IMR-90 (cell line): Measurements from ENCODE around the gene TRMT1. TPM values are rescaled to one million over a fixed set of nuclear protein-coding genes. Genes with fewer than 3 reads are reported as not detected.
A peak's percentile ranks its signal among the peaks of the same experiment; 100 is the strongest.

ENCODE experiments used
- ATAC-seq: fragments of 200-7000 bp; cut with Tn5 transposase; 2 replicates; pipeline ENCODE4 v1.9.1; 2020; ENCODE audit warnings: low read depth, mild to moderate bottlenecking, moderate library complexity
- BruUV-seq: library from RNA; stranded (reverse); fragments of 400-500 nt; replicated peaks from 2 replicates; lab custom pipeline; 2021; lab: Mats Ljungman, UMichigan
- CTCF ChIA-PET: fragments of 300-600 bp; formaldehyde crosslinking; extraction: SDS; loops from one replicate; lab custom pipeline; 2021; ENCODE audit warnings: antibody characterized with exemption; lab: Yijun Ruan, JAX
- POLR2A ChIA-PET: fragments of 300-600 bp; sonication (Branson Sonifier 250); formaldehyde crosslinking; loops from one replicate; lab custom pipeline; 2022; ENCODE audit warnings: antibody characterized with exemption; ENCODE audit not compliant: unreplicated experiment; lab: Charles Lee
- DNase-seq: peaks from one replicate; pipeline ENCODE4 v3.0.0; 2013
- H2AFZ ChIP-seq: replicated peaks from 2 replicates; pipeline ENCODE3; 2013; ENCODE audit warnings: low read length, mild to moderate bottlenecking; ENCODE audit not compliant: poor library complexity
- H2AK5ac ChIP-seq: 2 replicates; pipeline ENCODE4 v1.6.1; 2013; ENCODE audit warnings: low read depth, low read length, inconsistent platforms
- H2AK9ac ChIP-seq: replicated peaks from 2 replicates; pipeline ENCODE3; 2013; ENCODE audit warnings: mild to moderate bottlenecking, low read depth, low read length, moderate library complexity; ENCODE audit not compliant: poor library complexity
- H2BK120ac ChIP-seq: 2 replicates; pipeline ENCODE4 v1.6.1; 2013; ENCODE audit warnings: low read depth, low read length, inconsistent platforms
- H2BK15ac ChIP-seq: 3 replicates; pipeline ENCODE4 v1.6.1; 2013; ENCODE audit warnings: low read depth, low read length, inconsistent platforms
- H2BK20ac ChIP-seq: 2 replicates; pipeline ENCODE4 v1.6.1; 2013; ENCODE audit warnings: low read depth, mild to moderate bottlenecking, inconsistent platforms, low read length, moderate library complexity
- H2BK5ac ChIP-seq: 2 replicates; pipeline ENCODE4 v1.6.1; 2013; ENCODE audit warnings: mild to moderate bottlenecking, low read depth, low read length, inconsistent platforms; ENCODE audit not compliant: poor library complexity, severe bottlenecking
- H3K14ac ChIP-seq: replicated peaks from 2 replicates; pipeline ENCODE4 v1.6.1; 2013; ENCODE audit warnings: low read depth, low read length, inconsistent platforms
- H3K18ac ChIP-seq: 2 replicates; pipeline ENCODE4 v1.6.1; 2013; ENCODE audit warnings: low read depth, low read length, control low read depth
- H3K23ac ChIP-seq: 2 replicates; pipeline ENCODE4 v1.6.1; 2013; ENCODE audit warnings: low read depth, low read length, inconsistent platforms
- H3K27ac ChIP-seq: 2 replicates; pipeline ENCODE4 v1.5.1; 2013; ENCODE audit warnings: mild to moderate bottlenecking, control low read depth, low read length; ENCODE audit not compliant: insufficient read depth
- H3K27me3 ChIP-seq: 2 replicates; pipeline ENCODE4 v1.6.1; 2013; ENCODE audit warnings: low read length; ENCODE audit not compliant: control insufficient read depth, insufficient read depth
- H3K36me3 ChIP-seq: 2 replicates; pipeline ENCODE4 v1.6.1; 2013; ENCODE audit warnings: low read length, mixed read lengths; ENCODE audit not compliant: control insufficient read depth, insufficient read depth
- H3K4ac ChIP-seq: 2 replicates; pipeline ENCODE4 v1.6.1; 2013; ENCODE audit warnings: low read depth, low read length, inconsistent platforms
- H3K4me1 ChIP-seq: 2 replicates; pipeline ENCODE4 v1.6.1; 2013; ENCODE audit warnings: low read length, mixed read lengths; ENCODE audit not compliant: control insufficient read depth, insufficient read depth
- H3K4me2 ChIP-seq: 2 replicates; pipeline ENCODE4 v1.6.1; 2013; ENCODE audit warnings: low read depth, mild to moderate bottlenecking, control low read depth, low read length, moderate library complexity
- H3K4me3 ChIP-seq: 2 replicates; pipeline ENCODE4 v1.5.1; 2013; ENCODE audit warnings: low read depth, mild to moderate bottlenecking, control low read depth, low read length, moderate library complexity; ENCODE audit not compliant: insufficient read depth
- H3K56ac ChIP-seq: 2 replicates; pipeline ENCODE4 v1.6.1; 2013; ENCODE audit warnings: low read length, inconsistent platforms; ENCODE audit not compliant: insufficient read depth; ENCODE audit errors: extremely low read depth
- H3K79me1 ChIP-seq, 2 experiments: 2 replicates each; pipeline ENCODE4 v1.6.1; 2013; ENCODE audit warnings: low read length in 2 of 2, inconsistent platforms in 1 of 2, low read depth in 1 of 2
- H3K9ac ChIP-seq: 2 replicates; pipeline ENCODE4 v1.6.1; 2013; ENCODE audit warnings: low read depth, low read length, control low read depth
- H3K9me1 ChIP-seq: 2 replicates; pipeline ENCODE4 v1.6.1; 2013; ENCODE audit warnings: low read length, inconsistent platforms; ENCODE audit not compliant: insufficient read depth
- H3K9me3 ChIP-seq: 2 replicates; pipeline ENCODE4 v1.6.1; 2013; ENCODE audit warnings: low read length; ENCODE audit not compliant: control insufficient read depth, insufficient read depth
- H4K20me1 ChIP-seq: 2 replicates; pipeline ENCODE4 v1.6.1; 2013; ENCODE audit warnings: low read length, inconsistent platforms; ENCODE audit not compliant: insufficient read depth
- H4K5ac ChIP-seq: 2 replicates; pipeline ENCODE4 v1.6.1; 2013; ENCODE audit warnings: mild to moderate bottlenecking, low read depth, low read length, control low read depth
- H4K8ac ChIP-seq, 2 experiments: 2 replicates each; pipeline ENCODE4 v1.6.1; 2013; ENCODE audit warnings: low read depth in 2 of 2, low read length in 2 of 2, control low read depth in 1 of 2, inconsistent platforms in 1 of 2
- H4K91ac ChIP-seq: 2 replicates; pipeline ENCODE4 v1.6.1; 2013; ENCODE audit warnings: low read depth, low read length, inconsistent platforms; ENCODE audit not compliant: insufficient read depth
- BHLHE40 ChIP-seq: fragments of 150-350 bp; IDR thresholded peaks from 2 replicates; pipeline ENCODE4 v1.6.1; 2016; ENCODE audit warnings: mild to moderate bottlenecking, low read depth, low read length
- CEBPB ChIP-seq: IDR thresholded peaks from 2 replicates; pipeline ENCODE4 v1.6.1; 2012; ENCODE audit warnings: low read depth, low read length, improper control_type of control experiment
- FOS ChIP-seq: fragments of 150-350 bp; IDR thresholded peaks from 2 replicates; pipeline ENCODE4 v1.6.1; 2016; ENCODE audit warnings: low read depth, low read length
- MXI1 ChIP-seq: IDR thresholded peaks from 2 replicates; pipeline ENCODE4 v1.6.1; 2012; ENCODE audit warnings: low read depth, mild to moderate bottlenecking, low read length, moderate library complexity, borderline replicate concordance
- NFE2L2 ChIP-seq: fragments of 150-350 bp; IDR thresholded peaks from 2 replicates; pipeline ENCODE4 v1.6.1; 2016; ENCODE audit warnings: low read depth, mild to moderate bottlenecking, low read length
- POLR2A ChIP-seq: IDR thresholded peaks from 2 replicates; pipeline ENCODE4 v1.6.1; 2012; ENCODE audit warnings: mild to moderate bottlenecking, low read depth, low read length
- RAD21 ChIP-seq: IDR thresholded peaks from 2 replicates; pipeline ENCODE4 v1.6.1; 2012; ENCODE audit warnings: low read length, improper control_type of control experiment
- RCOR1 ChIP-seq: IDR thresholded peaks from 2 replicates; pipeline ENCODE4 v1.6.1; 2012; ENCODE audit warnings: mild to moderate bottlenecking, low read length, improper control_type of control experiment; ENCODE audit not compliant: insufficient replicate concordance
- RFX5 ChIP-seq: IDR thresholded peaks from 2 replicates; pipeline ENCODE4 v1.8.0; 2012; ENCODE audit warnings: low read depth, mild to moderate bottlenecking, low read length, moderate library complexity
- SMC3 ChIP-seq: fragments of 150-350 bp; IDR thresholded peaks from 2 replicates; pipeline ENCODE4 v1.6.1; 2016; ENCODE audit warnings: low read depth, mild to moderate bottlenecking, antibody characterized with exemption, low read length, moderate library complexity
- WGBS, 2 experiments: methylation state at CpG; one replicate each; pipeline versions ENCODE4 v1.1.5 to v1.1.7; 2013; ENCODE audit warnings: missing lambda C conversion rate in 2 of 2; ENCODE audit not compliant: insufficient read length in 1 of 2; ENCODE audit errors: extremely low coverage in 2 of 2; 5-methylcytosine and 5-hydroxymethylcytosine counted together
- dilution Hi-C: fragments of 300-500 bp; cut with HindIII; formaldehyde crosslinking; loops from one replicate; pipeline ENCODE4 v1.14.3; 2018; ENCODE audit warnings: low sequenced_read_pairs; ENCODE audit not compliant: unreplicated experiment
- in situ Hi-C: fragments of 300-500 bp; cut with MboI; formaldehyde crosslinking; loops from 3 replicates; pipeline ENCODE4 v1.14.3; 2019; ENCODE audit warnings: low sequenced_read_pairs, inconsistent platforms, mixed read lengths
- intact Hi-C: fragments of 100-400 bp; cut with micrococcal nuclease; formaldehyde crosslinking; loops from 2 replicates; pipeline ENCODE4 v1.10.0; 2022
- polyA plus RNA-seq, 3 experiments: library from polyadenylated mRNA; depleted of rRNA; stranded (reverse); fragments of >200 nt; gene quantifications; 2 replicates each; pipeline ENCODE4 v1.2.3, GENCODE V29; 2012; ENCODE audit warnings: low replicate concordance in 1 of 3
- total RNA-seq: library from RNA; depleted of rRNA; stranded (reverse); fragments of >200 nt; gene quantifications from 2 replicates; pipeline ENCODE4 v1.2.3, GENCODE V29; 2012
- TF ChIP-seq, protein P1 (sequence below): conservative IDR thresholded peaks from 2 replicates; pipeline ENCODE4 v1.5.1; 2012; ENCODE audit warnings: mild to moderate bottlenecking, low read depth, low read length, improper control_type of control experiment
- TF ChIP-seq, protein P2 (sequence below): fragments of 150-350 bp; IDR thresholded peaks from 2 replicates; pipeline ENCODE4 v1.6.1; 2017; ENCODE audit warnings: mild to moderate bottlenecking, antibody characterized with exemption, low read length, low read depth
- TF ChIP-seq, protein P3 (sequence below): fragments of 150-350 bp; IDR thresholded peaks from 2 replicates; pipeline ENCODE4 v1.6.1; 2016; ENCODE audit warnings: low read depth, mild to moderate bottlenecking, low read length, moderate library complexity, borderline replicate concordance

The TRMT1 gene
- total and polyA plus RNA-seq, 2 of the 4 experiments (the other 2 are of a cell fraction) = 28.3 to 56.0 TPM

DNA sequence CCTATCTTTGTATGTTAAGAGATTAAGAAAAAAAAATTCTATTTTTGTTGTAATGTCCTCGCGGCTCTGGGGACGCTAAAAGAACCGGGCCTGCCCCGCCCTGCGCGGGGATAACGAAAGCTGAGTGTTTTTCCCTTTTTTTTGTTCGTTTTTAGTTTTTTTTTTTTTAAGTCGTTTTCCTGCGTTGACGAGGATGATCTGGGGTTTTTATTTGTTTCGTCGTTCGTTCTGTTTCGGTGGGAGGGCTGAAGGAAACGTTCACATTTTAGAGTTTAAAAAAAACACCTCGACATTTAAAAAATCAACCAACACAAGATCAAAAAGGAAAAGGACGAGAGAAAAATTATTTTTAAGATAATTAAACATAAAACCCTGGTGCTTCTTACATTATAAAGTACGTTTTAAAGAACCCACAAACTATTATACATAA, 19.5 kb downstream of the TRMT1 start:
- ChIA-PET CTCF (no interaction called here), POLR2A (no interaction called here)
- Histone ChIP-seq H3K23ac (no peak overlapping the region), H3K79me1 (peaks cover 0 to 13% of the 10 kb centered on the region in 2 experiments; a peak in 1 of 4 replicates), H3K27me3 (no peaks in the 10 kb centered on the region), H2AK9ac (no peak overlapping the region), H3K36me3 (peaks cover 6% of the 10 kb centered on the region; the same call in 1 of the 2 replicates), H2BK120ac (no peak overlapping the region), H3K4ac (no peak overlapping the region), H3K9me3 (no peaks in the 10 kb centered on the region), H4K91ac (no peak overlapping the region), H2AK5ac (no peak overlapping the region), H3K4me1 (peaks cover 2% of the 10 kb centered on the region; the same call in 1 of the 2 replicates), H4K8ac (no peak overlapping the region), H3K27ac (no peak overlapping the region), H2BK15ac (no peak overlapping the region), H3K18ac (no peak overlapping the region), H2AFZ (no peak overlapping the region), H3K4me2 (no peak overlapping the region), H3K9ac (no peak overlapping the region), H4K5ac (no peak overlapping the region), H3K56ac (no peak overlapping the region), H2BK20ac (no peak overlapping the region), H3K9me1 (0 out of 2 replicates have a peak, but pooled peaks cover 4% of the 10 kb centered on the region), H2BK5ac (no peak overlapping the region), H3K14ac (no peak overlapping the region), H3K4me3 (no peak overlapping the region), H4K20me1 (peaks cover 15% of the 10 kb centered on the region)
- dilution Hi-C loops = no loop called here
- no peak for TF ChIP-seq FOS
- no peak for TF ChIP-seq CEBPB
- no peak for TF ChIP-seq MXI1
- no peak for TF ChIP-seq SMC3
- TF ChIP-seq, protein P1, sequence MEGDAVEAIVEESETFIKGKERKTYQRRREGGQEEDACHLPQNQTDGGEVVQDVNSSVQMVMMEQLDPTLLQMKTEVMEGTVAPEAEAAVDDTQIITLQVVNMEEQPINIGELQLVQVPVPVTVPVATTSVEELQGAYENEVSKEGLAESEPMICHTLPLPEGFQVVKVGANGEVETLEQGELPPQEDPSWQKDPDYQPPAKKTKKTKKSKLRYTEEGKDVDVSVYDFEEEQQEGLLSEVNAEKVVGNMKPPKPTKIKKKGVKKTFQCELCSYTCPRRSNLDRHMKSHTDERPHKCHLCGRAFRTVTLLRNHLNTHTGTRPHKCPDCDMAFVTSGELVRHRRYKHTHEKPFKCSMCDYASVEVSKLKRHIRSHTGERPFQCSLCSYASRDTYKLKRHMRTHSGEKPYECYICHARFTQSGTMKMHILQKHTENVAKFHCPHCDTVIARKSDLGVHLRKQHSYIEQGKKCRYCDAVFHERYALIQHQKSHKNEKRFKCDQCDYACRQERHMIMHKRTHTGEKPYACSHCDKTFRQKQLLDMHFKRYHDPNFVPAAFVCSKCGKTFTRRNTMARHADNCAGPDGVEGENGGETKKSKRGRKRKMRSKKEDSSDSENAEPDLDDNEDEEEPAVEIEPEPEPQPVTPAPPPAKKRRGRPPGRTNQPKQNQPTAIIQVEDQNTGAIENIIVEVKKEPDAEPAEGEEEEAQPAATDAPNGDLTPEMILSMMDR = no peak
- no peak for TF ChIP-seq RFX5
- TF ChIP-seq, protein P2, sequence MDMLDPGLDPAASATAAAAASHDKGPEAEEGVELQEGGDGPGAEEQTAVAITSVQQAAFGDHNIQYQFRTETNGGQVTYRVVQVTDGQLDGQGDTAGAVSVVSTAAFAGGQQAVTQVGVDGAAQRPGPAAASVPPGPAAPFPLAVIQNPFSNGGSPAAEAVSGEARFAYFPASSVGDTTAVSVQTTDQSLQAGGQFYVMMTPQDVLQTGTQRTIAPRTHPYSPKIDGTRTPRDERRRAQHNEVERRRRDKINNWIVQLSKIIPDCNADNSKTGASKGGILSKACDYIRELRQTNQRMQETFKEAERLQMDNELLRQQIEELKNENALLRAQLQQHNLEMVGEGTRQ = no peak
- TF ChIP-seq NFE2L2 = no peak
- no peak for TF ChIP-seq RCOR1
- no peak for TF ChIP-seq RAD21
- TF ChIP-seq POLR2A = no peak
- TF ChIP-seq BHLHE40 = no peak
- TF ChIP-seq, protein P3, sequence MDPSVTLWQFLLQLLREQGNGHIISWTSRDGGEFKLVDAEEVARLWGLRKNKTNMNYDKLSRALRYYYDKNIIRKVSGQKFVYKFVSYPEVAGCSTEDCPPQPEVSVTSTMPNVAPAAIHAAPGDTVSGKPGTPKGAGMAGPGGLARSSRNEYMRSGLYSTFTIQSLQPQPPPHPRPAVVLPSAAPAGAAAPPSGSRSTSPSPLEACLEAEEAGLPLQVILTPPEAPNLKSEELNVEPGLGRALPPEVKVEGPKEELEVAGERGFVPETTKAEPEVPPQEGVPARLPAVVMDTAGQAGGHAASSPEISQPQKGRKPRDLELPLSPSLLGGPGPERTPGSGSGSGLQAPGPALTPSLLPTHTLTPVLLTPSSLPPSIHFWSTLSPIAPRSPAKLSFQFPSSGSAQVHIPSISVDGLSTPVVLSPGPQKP = no peak
- BruUV-seq = TSS peak; percentile 83
- no CpG with 5 or more reads among the region's 20 CpGs for WGBS, 2 experiments
- no peak for DNase-seq
- intact Hi-C loops = no loop called here
- ATAC-seq = no peak
- in situ Hi-C loops = no loop called here
